GM21529 (cell line): ENCODE results near the gene DNHD1.

Source experiments
- ATAC-seq: cut with Tn5 transposase; IDR thresholded peaks from one replicate; pipeline ENCODE4 v1.9.1; 2021; ENCODE audit not compliant: unreplicated experiment

Gene DNHD1

DNA sequence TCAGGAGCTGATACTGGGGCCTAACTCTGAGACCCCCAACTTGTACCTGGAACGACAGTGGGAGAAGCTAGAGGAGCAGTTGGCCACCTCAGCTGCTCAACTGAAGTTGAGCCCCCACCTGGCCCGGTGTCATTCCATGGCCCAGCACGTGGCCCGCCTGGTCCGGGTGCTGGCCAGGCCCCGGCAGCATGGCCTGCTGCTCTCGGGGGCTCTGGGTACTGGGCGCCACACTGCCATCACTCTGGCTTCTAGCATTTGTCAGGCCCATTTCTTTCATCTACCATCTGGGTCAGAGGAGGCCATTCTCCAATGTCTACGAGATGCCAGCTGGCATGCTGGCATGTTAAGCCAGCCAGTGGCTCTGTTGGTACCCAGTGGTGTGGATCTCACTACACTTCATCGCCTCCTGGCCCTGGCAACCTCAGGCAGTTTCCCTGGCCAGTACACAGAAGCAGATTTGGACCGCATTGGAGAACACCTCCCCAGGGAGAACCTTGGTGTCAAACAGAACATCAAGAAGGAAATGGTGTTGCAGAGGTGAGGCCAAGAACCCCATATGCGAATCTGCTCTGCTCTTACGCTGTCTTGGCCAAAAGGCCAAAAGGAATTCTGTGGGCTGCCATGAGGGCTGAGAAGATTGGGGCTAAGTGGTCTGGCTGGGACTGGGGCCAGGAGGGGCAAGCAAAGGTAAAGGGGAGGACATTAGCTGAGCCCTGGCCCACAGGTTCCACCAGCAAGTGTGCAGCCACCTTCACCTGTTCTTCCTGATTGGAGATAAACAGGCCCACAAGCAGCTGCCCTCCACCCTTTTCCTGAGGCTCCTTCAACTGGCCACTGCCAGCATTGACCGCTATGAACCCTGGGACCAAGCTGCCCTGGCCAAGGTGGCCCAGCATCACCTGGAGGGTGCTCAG lies 60.9 kb downstream of the DNHD1 start:
- no peak for ATAC-seq

DNA sequence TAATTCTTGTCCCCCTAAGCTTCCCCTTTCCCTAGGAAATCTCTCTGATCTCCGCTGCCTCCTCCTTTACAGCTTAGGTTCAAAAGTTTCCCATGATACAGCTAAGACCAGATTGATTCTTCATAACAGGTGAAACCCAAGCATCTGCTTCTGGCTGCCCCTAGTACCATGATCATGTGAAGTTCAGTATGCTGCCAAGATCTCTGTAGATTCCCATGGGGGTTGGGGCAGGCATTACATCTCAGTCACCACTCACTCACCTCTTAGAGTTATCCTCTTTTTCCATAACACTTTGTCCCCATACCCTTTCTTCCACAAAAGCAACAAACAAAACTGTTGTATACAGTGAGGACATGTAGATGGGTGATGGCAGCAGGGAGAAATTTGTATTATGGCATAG lies 62.3 kb downstream of the DNHD1 start:
- ATAC-seq, result no peak

DNA sequence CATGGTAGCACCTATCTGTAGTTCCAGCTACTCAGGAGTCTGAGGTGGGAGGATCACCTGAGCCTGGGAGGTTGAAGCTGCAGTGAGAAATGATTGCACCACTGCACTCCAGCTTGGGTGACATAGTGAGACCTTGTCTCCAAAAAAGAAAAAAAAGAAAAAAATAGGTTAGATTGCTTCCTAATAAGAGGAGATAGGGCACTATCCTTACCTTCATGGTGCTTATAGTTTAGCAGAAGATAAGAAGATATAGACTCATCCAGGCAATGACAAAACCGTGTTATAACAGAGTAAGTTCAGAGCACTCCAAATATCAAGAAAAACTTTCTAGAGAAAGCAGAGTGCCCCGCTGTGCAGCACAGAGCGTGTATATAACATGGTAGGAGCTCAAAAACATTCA lies 64.2 kb downstream of the DNHD1 start:
- no peak for ATAC-seq

DNA sequence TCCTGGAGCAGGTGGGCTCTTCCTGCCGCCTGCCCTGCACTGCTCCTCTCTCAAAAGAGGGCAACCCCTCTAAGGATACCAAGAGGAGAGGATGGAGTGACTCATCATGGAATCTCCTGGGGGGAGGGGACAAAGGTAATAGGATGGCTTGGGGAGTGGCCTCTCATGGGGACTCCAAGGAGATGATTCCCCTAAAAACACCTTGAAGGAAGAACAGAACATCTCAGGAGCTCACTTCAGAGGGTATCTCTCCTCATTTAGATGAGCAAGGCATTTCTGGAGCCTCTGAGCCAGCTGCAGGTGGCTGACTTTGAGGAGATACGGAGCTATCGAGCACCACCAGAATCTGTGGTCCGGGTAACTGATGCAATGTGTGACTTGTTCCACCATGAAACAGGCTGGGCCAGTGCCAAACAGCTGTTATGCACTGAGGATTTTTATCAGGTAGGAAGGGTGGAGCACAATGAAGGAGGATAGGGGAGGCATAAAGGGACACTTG lies 66.1 kb downstream of the DNHD1 start:
- no peak for ATAC-seq

DNA sequence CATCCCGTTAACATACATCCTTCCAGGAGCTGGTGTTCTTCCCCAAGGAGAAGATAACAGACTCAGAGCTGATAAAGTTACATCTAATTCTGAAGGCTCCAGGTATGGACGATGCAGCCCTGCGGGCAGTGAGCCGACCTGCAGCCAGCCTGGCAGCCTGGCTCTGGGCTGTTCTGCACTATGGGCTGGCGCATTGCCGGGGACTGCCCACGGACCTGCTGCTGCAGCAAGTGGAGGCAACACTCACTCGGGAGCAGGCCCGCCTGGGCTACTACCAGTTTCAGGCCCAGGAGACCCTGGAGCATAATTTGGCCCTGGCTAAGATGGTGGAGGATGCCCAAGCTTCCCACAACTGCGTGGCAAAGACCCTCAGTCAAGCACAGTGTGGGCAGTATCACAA lies 66.6 kb downstream of the DNHD1 start:
- ATAC-seq, result no peak

DNA sequence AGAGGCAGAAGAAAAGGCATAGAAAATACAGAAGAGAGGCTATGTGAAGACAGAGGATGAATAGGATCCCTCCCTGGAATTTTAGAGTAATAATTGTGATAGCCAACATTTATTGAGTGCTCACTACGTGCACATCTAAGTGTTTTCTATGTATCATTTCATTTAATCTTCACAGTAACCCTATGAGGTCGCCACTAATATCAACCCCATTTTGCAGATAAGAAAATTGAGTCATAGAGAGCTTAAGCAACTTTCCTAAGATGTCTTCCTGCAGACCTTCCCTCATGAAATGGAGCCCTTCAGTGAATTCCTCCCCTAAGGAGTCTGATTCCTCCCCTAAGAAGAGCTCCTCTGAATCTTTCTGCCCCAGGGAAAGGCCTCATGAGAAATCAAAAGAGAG lies 68.2 kb downstream of the DNHD1 start:
- ATAC-seq, result no peak

DNA sequence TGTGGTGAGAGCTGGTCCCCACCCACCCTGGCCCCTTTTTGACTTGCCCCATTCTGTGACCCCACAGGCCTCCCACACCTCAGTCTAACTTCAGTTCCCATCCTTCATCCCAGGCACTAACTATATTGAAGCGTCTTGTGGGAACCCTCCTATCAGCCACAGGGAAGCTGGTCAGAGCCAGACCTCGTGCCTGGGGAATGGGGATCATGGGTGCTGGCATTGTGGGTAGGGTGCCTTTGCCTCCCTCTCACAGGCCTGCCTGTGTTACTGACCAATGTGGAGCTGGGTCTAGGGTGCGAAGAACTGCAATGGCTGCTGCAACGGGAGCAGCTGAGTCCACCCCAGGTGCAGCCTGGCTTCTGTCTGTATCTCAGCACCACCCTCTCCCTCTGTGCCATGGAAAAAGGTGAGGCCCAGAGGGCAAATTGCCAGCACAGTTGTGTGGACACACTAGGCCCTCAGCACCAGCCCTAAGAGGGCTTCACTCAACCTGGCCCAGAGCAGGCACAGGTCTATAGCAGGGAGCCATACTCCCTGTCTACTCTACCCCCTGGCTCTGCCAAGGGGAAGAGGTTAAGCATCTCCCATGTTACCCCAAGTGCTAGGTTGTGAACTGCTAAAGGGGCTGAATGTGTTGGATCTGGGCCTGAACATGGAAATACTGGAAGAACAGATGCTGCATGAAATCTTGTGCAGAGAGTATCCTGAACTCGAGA lies 69.1 kb downstream of the DNHD1 start:
- ATAC-seq, result no peak

DNA sequence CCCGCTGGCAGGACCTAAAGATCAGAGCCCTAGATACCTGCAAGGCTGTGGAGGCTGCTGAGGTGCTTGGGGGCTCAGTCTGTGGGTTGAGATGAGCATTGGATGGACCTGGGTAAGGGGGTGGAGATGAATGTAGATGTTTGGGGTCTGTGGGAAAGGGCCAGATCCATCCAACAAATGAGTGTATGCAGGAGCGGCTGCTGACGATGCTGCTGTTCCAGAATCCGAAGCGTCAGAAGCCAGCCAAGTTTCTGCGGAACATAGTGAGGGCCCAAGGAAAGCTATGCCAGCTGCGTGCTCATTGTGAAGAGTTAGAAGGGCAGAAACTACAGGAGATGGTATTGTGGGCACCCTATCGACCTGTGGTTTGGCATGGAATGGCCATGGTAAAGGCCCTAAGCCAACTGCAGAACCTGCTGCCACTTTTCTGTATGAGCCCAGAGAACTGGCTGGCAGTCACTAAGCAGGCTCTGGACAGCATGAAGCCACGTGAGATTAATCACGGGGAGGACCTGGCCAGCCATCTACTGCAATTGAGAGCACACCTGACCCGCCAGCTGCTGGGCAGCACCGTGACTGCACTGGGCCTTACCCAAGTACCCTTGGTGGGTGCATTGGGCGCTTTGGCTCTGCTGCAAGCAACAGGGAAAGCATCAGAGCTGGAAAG lies 69.8 kb downstream of the DNHD1 start:
- no peak for ATAC-seq

DNA sequence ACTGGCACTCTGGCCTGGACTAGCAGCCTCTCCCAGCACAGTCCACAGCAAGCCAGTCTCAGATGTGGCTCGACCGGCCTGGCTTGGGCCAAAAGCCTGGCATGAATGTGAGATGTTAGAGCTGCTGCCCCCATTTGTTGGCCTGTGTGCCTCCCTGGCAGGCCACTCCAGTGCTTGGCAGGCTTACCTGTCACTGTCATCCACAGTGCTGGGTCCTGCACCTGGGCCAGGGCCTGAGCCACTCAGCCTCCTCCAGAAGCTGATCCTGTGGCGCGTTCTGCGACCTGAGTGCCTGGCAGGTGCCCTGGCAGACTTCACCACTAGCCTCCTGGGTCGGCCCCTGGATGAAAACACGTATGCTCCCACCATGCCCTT lies 70.3 kb downstream of the DNHD1 start:
- ATAC-seq, result no peak

DNA sequence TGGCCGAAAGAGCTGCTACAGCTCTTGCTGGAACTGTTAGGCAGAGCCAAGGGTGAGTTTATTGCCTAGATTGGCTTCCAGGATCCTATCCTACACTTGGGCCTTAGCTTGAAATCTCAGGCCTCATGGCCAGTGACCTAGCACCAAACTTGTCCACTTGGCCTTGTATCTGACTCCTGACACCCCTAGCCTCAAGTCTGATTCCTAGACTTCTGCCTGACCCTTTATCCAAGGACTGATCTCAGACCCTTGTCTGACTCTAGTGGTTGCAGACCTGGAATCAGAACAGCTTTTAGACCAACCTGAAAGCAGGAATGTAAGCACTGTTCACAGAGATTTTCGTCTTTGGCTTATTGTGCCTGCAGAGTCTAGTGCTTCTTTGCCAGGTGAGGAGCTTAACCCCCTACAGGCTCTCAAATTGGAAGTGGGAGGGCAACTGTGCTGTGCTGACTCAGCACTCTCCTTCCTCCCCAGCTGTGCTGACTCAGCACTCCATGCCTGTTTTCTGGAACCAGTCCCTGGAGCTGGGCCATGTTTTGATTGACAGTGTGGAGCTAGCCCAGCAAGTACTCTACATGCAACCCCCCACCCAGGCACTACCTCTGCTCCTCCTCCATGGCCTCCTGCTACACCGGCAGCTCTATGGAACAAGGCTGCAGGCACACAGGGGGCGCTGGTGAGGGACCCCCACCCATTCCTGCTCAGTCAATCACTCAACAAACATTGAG lies 71.3 kb downstream of the DNHD1 start:
- ATAC-seq, result no peak

DNA sequence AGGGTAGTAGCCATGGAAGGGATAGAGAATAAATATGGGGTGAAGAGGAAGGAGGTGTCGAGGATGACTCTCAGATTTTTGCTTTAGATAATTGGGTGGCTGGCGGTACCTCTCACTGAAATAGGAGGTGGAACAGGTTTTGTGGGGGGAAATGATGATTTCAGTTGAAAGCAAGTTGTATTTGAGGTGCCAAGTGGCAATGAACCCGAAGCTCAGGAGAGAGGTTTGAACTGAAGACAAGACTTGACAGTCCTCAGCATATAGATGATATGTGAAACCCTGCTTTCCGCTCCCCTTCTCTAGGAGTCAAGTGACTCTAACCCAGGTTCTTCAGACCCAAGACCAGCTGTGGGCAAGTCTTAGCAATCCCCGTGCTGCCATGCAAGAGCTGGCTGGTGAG lies 72.6 kb downstream of the DNHD1 start:
- no peak for ATAC-seq

DNA sequence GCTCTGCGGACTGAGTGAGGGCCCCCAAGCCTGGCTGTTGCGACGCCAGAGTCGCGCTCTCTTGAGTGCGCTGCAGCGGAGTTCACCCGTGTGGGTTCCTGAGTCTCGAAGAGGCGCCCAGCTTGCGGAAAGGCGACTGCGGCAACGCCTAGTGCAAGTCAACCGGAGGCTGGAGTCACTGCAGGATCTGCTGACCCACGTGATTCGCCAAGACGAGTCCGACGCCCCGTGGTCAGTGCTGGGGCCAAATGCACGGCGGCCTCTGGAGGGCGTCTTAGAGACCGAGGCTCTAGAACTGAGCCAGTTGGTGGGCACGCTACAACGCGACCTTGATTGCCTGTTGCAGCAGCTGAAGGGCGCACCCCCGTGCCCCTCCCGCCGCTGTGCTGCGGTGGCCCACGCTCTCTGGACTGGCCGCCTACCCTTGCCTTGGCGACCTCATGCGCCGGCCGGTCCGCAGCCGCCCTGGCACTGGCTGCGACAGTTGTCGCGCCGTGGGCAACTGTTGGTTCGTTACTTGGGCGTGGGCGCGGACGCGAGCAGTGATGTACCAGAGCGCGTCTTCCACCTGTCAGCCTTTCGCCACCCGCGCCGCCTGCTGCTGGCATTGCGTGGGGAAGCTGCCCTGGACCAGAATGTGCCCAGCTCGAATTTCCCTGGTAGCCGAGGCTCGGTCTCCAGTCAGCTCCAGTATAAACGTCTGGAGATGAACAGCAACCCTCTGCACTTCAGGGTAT lies 73.8 kb downstream of the DNHD1 start:
- ATAC-seq, result no peak

DNA sequence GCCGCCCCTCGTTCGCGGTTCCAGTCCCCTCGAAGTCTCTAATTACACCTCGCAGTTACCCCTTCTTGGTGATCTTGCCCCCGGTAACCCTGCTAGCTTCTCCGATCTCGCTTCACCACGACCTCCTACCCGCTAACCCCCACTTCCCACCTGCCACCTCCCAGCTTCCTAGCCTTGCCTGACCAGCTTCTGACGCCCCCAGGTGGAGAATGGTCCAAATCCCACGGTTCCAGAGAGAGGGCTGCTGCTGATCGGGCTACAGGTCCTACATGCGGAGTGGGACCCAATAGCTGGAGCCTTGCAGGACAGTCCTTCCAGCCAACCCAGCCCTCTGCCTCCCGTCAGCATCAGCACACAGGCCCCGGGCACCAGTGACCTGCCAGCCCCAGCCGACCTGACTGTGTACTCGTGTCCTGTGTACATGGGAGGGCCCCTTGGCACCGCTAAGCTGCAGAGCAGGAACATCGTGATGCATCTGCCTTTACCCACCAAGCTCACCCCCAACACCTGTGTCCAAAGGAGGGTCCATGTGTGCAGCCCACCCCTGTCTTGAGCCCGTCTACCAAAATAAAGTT lies 74.4 kb downstream of the DNHD1 start:
- no peak for ATAC-seq

DNA sequence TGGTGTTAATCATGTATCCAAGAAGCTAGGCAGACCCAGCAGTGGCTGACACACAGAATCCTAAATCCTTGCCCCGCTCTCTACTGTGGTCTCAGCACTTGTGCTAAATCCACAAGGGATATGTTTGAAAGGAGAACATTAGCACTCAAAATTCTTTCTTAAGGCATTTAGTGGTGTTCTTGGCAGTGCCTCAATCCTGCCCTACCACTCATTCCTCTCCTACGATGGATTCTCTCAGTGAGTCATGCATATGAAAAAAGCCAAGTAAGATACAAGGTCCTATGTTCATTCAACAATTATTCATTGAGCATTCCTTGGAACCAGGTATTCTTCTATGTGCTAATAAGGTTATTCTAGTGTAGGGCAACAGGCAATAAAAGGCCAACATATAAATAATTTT lies 75.1 kb downstream of the DNHD1 start:
- ATAC-seq, result no peak

DNA sequence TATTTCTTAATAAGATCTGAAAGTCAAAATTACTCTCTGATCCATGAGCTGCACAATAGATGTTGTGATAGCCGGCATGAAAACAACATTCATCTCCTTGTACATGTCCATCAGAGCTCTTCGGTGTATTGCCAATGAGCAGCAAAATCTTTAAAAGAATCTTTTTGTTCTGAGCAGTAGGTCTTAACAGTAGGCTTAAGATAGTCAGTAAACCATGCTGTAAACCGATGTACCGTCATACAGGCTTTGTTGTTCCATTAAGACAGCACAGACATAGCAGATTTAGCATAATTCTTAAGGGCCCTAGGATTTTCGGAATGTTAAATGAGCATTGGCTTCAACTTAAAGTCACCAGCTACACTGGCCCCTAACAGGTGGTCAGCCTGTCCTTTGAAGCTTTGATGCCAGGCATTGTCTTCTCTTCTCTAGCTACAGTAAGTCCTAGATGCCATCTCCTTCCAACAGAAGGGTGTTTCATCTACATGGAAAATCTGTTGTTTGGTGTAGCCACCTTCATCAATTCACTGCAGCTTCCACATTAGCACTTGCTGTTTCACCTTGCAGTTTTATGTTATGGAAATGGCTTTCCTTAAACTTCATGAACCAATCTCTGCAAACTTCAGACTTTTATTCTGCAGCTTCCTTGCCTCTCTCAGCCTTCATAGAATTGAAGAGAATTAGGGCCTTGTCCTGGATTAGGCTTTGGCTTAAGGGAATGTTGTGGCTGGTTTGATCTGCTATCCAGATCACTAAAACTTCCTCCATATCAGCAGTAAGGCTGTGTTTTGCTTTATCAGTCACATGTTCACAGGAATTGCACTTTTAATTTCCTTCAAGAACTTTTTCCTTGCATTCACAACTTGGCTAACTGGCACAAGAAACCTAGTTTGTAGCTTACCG lies 78.0 kb downstream of the DNHD1 start:
- no peak for ATAC-seq

DNA sequence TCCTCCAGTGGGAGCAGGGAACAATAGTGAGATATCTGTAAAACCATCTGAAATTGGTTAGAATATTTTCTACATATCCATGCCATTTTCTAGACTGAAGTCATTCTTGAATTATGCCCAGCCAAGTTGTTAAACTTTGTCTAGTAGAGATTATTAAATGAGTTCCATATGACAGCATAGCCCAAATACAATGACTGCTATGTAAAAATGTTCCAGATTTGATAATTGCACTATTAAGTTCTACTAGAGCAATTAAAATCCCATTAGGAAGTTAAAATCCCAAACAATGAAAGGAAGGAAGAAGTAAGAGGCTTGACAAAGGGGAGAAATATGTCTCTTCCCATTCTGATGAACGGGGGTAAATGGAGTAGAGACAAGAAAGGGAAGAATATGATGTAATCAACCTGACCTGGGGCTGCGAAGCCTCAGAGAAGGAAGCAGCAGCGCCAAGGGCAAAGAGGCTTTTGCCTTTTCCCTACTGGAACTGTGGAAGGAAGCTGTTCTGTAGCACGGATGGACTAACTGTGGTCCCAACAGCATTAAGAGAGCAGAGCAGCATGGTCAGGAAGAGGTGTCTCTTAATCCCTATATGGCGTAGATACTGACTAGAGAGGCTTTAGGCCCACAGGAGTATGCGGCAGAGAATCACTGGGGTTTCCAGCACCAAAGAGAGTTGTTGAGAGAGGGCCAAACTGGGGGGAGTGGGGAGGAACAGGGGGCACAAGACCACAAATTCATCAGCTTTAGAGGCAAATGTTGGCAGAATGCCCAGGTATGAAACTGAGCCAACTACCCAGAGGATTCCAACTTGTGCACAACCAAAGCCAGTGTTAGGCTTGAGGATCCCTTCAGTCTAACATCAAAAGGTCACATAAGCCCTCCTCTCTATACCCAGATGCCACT lies 79.6 kb downstream of the DNHD1 start:
- ATAC-seq, result no peak

DNA sequence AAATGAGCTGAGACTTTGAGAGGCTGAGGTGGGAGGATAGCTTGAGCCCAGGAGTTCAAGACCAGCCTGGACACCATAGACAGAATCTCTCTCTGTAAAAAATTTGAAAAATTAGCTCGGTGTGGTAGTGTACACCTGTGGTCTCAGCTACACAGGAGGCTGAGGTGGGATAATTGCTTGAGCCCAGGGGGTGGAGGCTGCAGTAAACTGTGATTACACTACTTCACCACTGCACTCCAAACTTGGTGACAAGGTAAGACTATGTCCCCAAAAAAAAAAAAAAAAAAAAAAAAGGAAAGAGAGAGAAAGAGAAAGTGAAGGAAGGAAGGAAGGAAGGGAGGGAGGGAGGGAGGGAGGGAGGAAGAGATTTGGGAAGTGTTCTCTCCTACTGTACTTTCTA lies 81.1 kb downstream of the DNHD1 start:
- no peak for ATAC-seq

DNA sequence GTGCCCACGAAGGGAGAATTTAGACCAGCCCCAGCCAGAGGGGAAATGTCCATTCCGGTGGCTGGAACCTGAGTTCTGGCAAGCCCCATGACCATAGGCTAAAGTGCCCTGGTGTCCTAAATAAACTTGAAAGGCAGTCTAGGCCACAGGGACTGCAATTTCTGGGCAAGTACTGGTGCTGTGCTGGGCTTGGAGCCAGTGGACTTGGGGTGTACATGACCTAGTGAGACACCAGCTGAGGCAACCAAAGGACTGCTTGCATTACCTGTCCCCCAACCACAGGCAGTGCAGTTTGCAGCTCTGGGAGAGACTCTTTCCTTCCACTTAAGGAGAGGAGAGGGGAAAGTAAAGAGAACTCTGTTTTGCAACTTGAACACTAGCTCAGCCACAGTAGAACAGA lies 82.6 kb downstream of the DNHD1 start:
- no peak for ATAC-seq
